CD4-positive, alpha-beta T cell treated with Interferon alpha-2 for 1 hour (primary cell): ENCODE data around the gene KIAA0753.
A peak's percentile ranks its signal among the peaks of the same experiment; 100 is the strongest.
"Not testable (repeated sequence)": the region's sequence is repeated elsewhere in the genome, so short reads cannot be mapped to it uniquely, and the experiment has no call there.

Experiments used
- DNase-seq, 2 donors: peaks; one replicate each; pipeline ENCODE4 v3.0.0-alpha.2; 2020 to 2022

Gene KIAA0753

GRCh38 chr17:6596081-6596480 is 44.4 kb downstream of the KIAA0753 start:
- DNase-seq = no peak

GRCh38 chr17:6593371-6593770 is 47.1 kb downstream of the KIAA0753 start:
- not testable (repeated sequence) for DNase-seq

GRCh38 chr17:6592173-6592572 is 48.3 kb downstream of the KIAA0753 start:
- DNase-seq = no peak

GRCh38 chr17:6591599-6592158 is 48.8 kb downstream of the KIAA0753 start:
- no peak for DNase-seq

- no peak for DNase-seq
Observed at GRCh38 chr17:6589266-6589946, 51.1 kb downstream of the KIAA0753 start.

- DNase-seq = no peak
Observed at GRCh38 chr17:6588165-6588564, 52.3 kb downstream of the KIAA0753 start.

- no peak for DNase-seq
Observed at GRCh38 chr17:6587310-6587709, 53.2 kb downstream of the KIAA0753 start.

- no peak for DNase-seq
Observed at GRCh38 chr17:6583411-6583810, 57.1 kb downstream of the KIAA0753 start.

- DNase-seq = no peak
Observed at GRCh38 chr17:6580625-6581024, 59.9 kb downstream of the KIAA0753 start.

- no peak for DNase-seq
Observed at GRCh38 chr17:6578491-6578890, 62.0 kb downstream of the KIAA0753 start.

GRCh38 chr17:6577686-6578263 is 62.7 kb downstream of the KIAA0753 start:
- no peak for DNase-seq

GRCh38 chr17:6576038-6576785 is 64.3 kb downstream of the KIAA0753 start:
- DNase-seq = no peak

GRCh38 chr17:6575596-6575988 is 64.9 kb downstream of the KIAA0753 start:
- DNase-seq = no peak

GRCh38 chr17:6574687-6575595 is 65.6 kb downstream of the KIAA0753 start:
- peak; percentile 6 to 22 for DNase-seq

- DNase-seq = no peak
Observed at GRCh38 chr17:6573982-6574686, 66.4 kb downstream of the KIAA0753 start.

GRCh38 chr17:6573495-6573894 is 67.0 kb downstream of the KIAA0753 start:
- not testable (repeated sequence) for DNase-seq

GRCh38 chr17:6572972-6573370 is 67.5 kb downstream of the KIAA0753 start:
- no peak for DNase-seq

GRCh38 chr17:6571452-6571781 is 69.1 kb downstream of the KIAA0753 start:
- DNase-seq = no peak

GRCh38 chr17:6570731-6571451 is 69.6 kb downstream of the KIAA0753 start:
- no peak for DNase-seq

GRCh38 chr17:6569370-6570285 is 70.9 kb downstream of the KIAA0753 start:
- no peak for DNase-seq
